Mesothelial cell of epicardium (in vitro differentiated cells): ENCODE results near the gene CEND1. TPM values are rescaled to one million over a fixed set of nuclear protein-coding genes. Genes with fewer than 3 reads are reported as not detected.

Experiments used
- DNase-seq, 2 experiments: peaks; one replicate each; pipeline ENCODE4 v3.0.0; 2021; ENCODE audit warnings: low spot score in 2 of 2; ENCODE audit not compliant: unreplicated experiment in 2 of 2
- H3K27ac Mint-ChIP-seq: 2 replicates; pipeline ENCODE4 v1.8.0; 2021; ENCODE audit warnings: mixed read lengths
- H3K27me3 Mint-ChIP-seq: 2 replicates; pipeline ENCODE4 v1.8.0; 2021; ENCODE audit warnings: low read depth, mixed read lengths
- H3K36me3 Mint-ChIP-seq: 2 replicates; pipeline ENCODE4 v1.8.0; 2021; ENCODE audit warnings: mixed read lengths
- H3K4me1 Mint-ChIP-seq: 2 replicates; pipeline ENCODE4 v1.8.0; 2021; ENCODE audit warnings: mixed read lengths
- H3K4me3 Mint-ChIP-seq: 2 replicates; pipeline ENCODE4 v1.8.0; 2021; ENCODE audit warnings: mild to moderate bottlenecking, moderate library complexity, mixed read lengths
- H3K9me3 Mint-ChIP-seq: 2 replicates; pipeline ENCODE4 v1.8.0; 2021; ENCODE audit warnings: mixed read lengths
- CTCF ChIP-seq: fragments of 200-600 bp; sonication (generic); IDR thresholded peaks from one replicate; pipeline ENCODE4 v1.5.0; 2021; ENCODE audit warnings: antibody characterized with exemption; ENCODE audit not compliant: unreplicated experiment
- total RNA-seq: library from RNA; stranded (reverse); gene quantifications from 3 replicates; pipeline ENCODE4 v1.2.1, GENCODE V29; 2021

CEND1 gene
- total RNA-seq, 1 donor from 2014 or later: not detected

GRCh38 chr11:762421-763072 is 27.3 kb downstream of the CEND1 start:
- no peak overlapping the region for H3K4me3 Mint-ChIP-seq
- no peaks in the 10 kb centered on the region for H3K27me3 Mint-ChIP-seq
- no peak for TF ChIP-seq CTCF
- no peaks in the 10 kb centered on the region for H3K4me1 Mint-ChIP-seq
- peak overlapping the region; percentile 9 for H3K27ac Mint-ChIP-seq
- no peaks in the 10 kb centered on the region for H3K9me3 Mint-ChIP-seq
- DNase-seq: no peak
- peaks cover 25% of the 10 kb centered on the region for H3K36me3 Mint-ChIP-seq

- DNase-seq: no peak
- Mint-ChIP-seq H3K36me3 (peaks cover 25% of the 10 kb centered on the region), H3K4me1 (no peaks in the 10 kb centered on the region), H3K4me3 (no peak overlapping the region), H3K27ac (no peak overlapping the region), H3K27me3 (no peaks in the 10 kb centered on the region), H3K9me3 (no peaks in the 10 kb centered on the region)
- no peak for TF ChIP-seq CTCF
Observed at GRCh38 chr11:761526-762108, 28.3 kb downstream of the CEND1 start.

GRCh38 chr11:760236-760635 is 29.7 kb downstream of the CEND1 start:
- H3K4me3 Mint-ChIP-seq: no peak overlapping the region
- H3K4me1 Mint-ChIP-seq: no peaks in the 10 kb centered on the region
- H3K9me3 Mint-ChIP-seq: no peaks in the 10 kb centered on the region
- no peaks in the 10 kb centered on the region for H3K27me3 Mint-ChIP-seq
- no peak overlapping the region for H3K27ac Mint-ChIP-seq
- no peak for DNase-seq
- no peak for TF ChIP-seq CTCF
- peaks cover 23% of the 10 kb centered on the region for H3K36me3 Mint-ChIP-seq

GRCh38 chr11:749731-750130 is 40.2 kb downstream of the CEND1 start:
- Mint-ChIP-seq H3K36me3 (no peaks in the 10 kb centered on the region), H3K4me1 (peaks cover 17% of the 10 kb centered on the region), H3K4me3 (no peak overlapping the region), H3K27me3 (no peaks in the 10 kb centered on the region), H3K27ac (no peak overlapping the region), H3K9me3 (no peaks in the 10 kb centered on the region)
- DNase-seq: no peak
- no peak for TF ChIP-seq CTCF

GRCh38 chr11:748007-748359 is 41.9 kb downstream of the CEND1 start:
- no peak for TF ChIP-seq CTCF
- H3K4me1 Mint-ChIP-seq: peaks cover 17% of the 10 kb centered on the region
- H3K36me3 Mint-ChIP-seq: no peaks in the 10 kb centered on the region
- no peak for DNase-seq
- no peaks in the 10 kb centered on the region for H3K9me3 Mint-ChIP-seq
- no peaks in the 10 kb centered on the region for H3K27me3 Mint-ChIP-seq
- H3K4me3 Mint-ChIP-seq: peak overlapping the region; percentile 77
- H3K27ac Mint-ChIP-seq: peak overlapping the region; percentile 79
